AG09309 (cell line): ENCODE measurements around the gene TPGS1.

Source experiments
- DNase-seq: peaks from one replicate; pipeline ENCODE4 v3.0.0-alpha.2; 2010; ENCODE audit warnings: low read depth
- H3K4me3 ChIP-seq: 2 replicates; pipeline ENCODE4 v1.5.1; 2011; ENCODE audit warnings: mild to moderate bottlenecking, low read depth, low read length, moderate library complexity; ENCODE audit not compliant: control insufficient read depth
- CTCF ChIP-seq: IDR thresholded peaks from 2 replicates; pipeline ENCODE4 v1.5.1; 2011; ENCODE audit warnings: mild to moderate bottlenecking, low read depth, low read length, inconsistent platforms; ENCODE audit not compliant: insufficient read depth, control insufficient read depth; ENCODE audit errors: missing control alignments

Gene TPGS1

GRCh38 chr19:506404-507285 is 652 bp upstream of the TPGS1 start:
- peak; percentile 93 for TF ChIP-seq CTCF
- peak overlapping the region; percentile 82 for H3K4me3 ChIP-seq
- DNase-seq = peak; percentile 100

GRCh38 chr19:508204-509150 is 1.2 kb downstream of the TPGS1 start:
- no peak for DNase-seq
- peak overlapping the region; percentile 82 for H3K4me3 ChIP-seq
- TF ChIP-seq CTCF = no peak

GRCh38 chr19:510606-511100 is 3.4 kb downstream of the TPGS1 start:
- H3K4me3 ChIP-seq = no peak overlapping the region
- DNase-seq = no peak
- peak; percentile 97 for TF ChIP-seq CTCF

GRCh38 chr19:511101-511851 is 4.0 kb downstream of the TPGS1 start:
- TF ChIP-seq CTCF = no peak
- no peak overlapping the region for H3K4me3 ChIP-seq
- no peak for DNase-seq

GRCh38 chr19:512547-513365 is 5.5 kb downstream of the TPGS1 start:
- TF ChIP-seq CTCF = no peak
- H3K4me3 ChIP-seq = no peak overlapping the region
- DNase-seq = no peak
